T-helper 1 cell (primary cell): ENCODE measurements around the gene FAM53B.
"Not testable (repeated sequence)": the region's sequence is repeated elsewhere in the genome, so short reads cannot be mapped to it uniquely, and the experiment has no call there.

Experiments used
- DNase-seq, 5 donors: peaks; one replicate each; pipeline ENCODE4 v3.0.0-alpha.2; 2012 to 2020
- total RNA-seq, 4 donors: gene quantifications; one replicate each; lab custom pipeline; 2026; lab: John Stamatoyannopoulos, UW

FAM53B gene
- total RNA-seq: 74.0 to 97.8 (median 79.0) reads per million in 4 donors

DNA sequence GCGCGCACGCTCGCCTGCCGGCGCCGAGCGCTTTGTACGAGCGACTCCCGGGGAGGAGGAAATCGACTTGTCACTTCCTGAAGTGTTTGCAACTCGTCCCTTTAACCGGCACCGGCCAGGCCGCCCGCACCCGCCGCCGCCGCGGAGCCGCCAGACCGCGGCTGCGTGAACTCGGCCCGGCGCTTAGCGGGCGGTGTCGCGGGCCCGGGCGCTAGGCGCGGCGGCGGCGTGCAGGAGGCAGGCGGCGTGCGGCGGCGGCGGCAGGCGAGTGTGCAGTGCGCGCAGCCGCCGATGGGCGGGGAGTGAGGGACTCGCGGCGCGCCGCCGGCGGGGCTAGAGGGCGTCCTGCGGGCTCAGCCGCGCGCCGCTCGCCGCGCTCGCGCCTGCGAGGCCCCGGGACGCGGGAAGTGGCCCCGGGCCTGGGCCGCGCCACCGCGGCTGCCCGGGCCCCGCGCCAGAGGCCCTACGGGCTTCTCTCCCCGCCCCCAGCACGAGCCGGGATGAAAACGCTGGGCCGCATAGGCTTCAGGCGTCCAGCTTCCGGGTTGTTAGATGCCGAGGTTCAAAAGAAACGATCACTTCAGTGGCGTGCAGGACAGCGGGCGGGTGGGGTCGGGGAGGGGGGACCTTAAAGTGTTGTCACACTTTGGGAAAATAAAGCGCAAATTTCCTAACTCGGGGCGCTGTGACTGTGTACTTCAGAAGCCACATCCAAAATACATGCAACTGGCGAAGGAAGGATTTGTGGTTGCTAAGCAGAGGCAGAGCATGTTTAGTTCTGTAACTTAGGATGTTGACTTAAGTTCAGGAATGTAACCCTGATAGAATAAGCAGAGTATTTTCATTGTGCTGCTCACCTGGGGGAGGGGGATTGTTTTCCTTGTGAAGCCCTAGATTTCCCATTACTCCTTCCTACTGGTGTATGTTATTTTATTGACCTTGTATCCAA lies at the start of gene FAM53B:
TSS of gene FAM53B (minus strand) at position 277 of the 949 bp plus-strand sequence. CDS start 37,665 bp downstream, outside the sequence.
- peak; percentile 69 to 83 (median 73) for DNase-seq

DNA sequence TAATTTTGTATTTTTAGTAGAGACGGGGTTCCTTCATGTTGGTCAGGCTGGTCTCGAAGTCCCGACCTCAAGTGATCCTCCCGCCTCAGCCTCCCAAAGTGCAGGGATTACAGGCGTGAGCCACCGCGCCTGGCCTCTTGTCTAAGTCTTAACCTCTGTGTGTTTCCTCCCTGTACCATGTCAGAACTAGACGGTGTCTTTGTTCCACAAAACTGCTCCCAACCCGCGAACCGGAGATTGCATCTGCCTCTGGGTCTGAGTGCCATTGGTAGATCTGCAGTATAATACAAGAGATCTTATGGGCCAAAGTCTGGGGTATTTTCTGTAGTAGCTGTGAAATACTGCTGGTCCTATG lies 48.8 kb upstream of the FAM53B start:
- DNase-seq: no peak

- peak; percentile 63 to 88 (median 70) for DNase-seq
Measured at GRCh38 chr10:124791547-124792348, 47.6 kb upstream of the FAM53B start, which contains the start of gene EEF1AKMT2. EEF1AKMT2 (minus strand) TSS chr10:124791887; CDS start chr10:124791833, 54 bp downstream.

GRCh38 chr10:124782900-124783299 lies 38.7 kb upstream of the FAM53B start:
- DNase-seq: not testable (repeated sequence)

GRCh38 chr10:124768791-124769190 lies 24.6 kb upstream of the FAM53B start:
- DNase-seq: no peak

GRCh38 chr10:124765256-124765655 lies 21.1 kb upstream of the FAM53B start:
- DNase-seq: no peak

DNA sequence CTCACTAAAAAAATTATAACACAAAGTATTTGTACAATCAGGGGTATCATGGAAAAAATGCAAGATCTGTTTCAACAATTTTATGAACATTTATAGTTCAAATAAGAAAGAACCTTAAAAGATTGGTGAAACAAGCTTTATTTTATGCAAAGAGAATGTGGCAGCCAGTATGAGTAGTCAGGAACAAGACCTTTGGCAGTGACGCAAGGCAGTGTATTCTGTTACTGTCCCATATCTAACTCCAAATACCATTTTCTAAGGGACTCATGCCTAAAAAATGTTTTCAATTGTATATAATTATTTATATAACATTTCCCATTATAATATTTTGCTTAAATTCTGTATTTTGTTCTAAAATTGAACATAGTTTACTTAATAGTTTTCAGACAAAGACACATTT lies 19.1 kb upstream of the FAM53B start:
- no peak for DNase-seq

- no peak for DNase-seq
Measured at GRCh38 chr10:124762281-124762680, 18.1 kb upstream of the FAM53B start.

- DNase-seq: no peak
Measured at GRCh38 chr10:124756156-124756903, 12.2 kb upstream of the FAM53B start.

DNA sequence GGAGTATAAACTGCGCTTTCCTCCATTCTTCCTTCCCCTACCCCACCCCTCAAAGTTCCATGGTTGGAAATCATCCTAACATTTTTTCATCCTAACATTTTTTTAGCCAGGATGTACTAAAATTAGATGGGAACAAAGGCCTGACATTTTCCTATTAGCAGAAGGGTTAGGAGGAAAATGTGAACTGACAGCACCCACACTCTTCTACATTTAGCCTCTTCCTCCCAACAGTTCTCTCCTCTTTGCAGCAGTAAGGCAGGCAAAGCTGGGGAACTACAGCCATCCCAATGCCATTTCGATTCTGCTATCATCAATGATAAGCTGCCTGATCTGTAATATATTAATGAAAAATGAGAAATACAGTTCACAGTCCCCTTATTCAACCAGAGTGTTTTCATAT lies 11.4 kb upstream of the FAM53B start:
- no peak for DNase-seq

DNA sequence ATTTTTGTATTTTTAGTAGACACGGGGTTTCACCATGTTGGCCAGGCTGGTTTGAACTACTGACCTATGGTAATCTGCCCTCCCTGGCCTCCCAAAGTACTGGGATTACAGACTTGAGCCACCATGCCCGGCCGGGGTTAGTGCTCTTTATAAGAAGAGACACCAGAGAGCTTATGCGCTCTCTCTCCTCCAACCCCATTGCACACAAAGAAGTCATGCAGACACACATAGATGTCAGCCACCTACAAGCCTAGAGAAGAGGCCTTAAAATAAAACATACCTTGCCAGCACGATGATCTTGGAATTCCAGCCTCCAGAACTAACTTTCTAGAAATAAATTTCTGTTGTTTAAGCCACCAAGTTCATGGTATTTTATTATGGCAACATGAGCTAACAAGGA lies 10.0 kb upstream of the FAM53B start:
- DNase-seq: no peak

DNA sequence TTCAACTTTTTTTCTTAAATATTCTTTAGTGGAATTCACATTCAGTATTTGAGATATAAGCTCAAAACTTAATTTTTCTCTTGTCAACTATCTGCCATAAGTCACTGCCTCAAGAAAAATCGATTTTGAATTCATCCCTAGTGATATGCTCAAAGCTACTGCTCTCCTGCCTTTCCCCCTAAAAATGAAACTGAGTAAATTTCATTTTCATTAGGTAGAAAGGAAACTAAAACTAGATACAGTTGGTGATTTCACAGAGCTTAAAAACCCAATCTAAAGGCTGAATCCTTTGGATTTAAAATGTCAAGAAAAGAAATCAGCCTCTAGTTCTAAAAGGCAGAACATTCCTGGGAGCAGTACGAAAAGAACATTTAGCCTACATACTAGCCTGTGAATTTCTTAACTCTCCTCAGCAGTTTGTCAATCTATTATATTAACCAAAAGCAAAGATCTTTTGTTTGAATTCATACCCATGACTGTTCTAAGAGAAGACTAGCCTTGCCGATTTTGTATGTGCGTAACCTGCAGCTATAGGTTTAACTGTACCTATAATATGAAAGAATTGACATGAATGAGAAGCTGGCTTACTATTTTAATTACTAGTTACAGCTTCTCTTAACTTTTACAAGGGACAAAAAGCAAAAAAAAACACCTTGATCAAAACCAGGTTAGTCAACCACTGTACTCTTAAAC lies 4.9 kb upstream of the FAM53B start:
- no peak for DNase-seq

GRCh38 chr10:124748166-124748565 lies 4.0 kb upstream of the FAM53B start:
- DNase-seq: no peak

DNA sequence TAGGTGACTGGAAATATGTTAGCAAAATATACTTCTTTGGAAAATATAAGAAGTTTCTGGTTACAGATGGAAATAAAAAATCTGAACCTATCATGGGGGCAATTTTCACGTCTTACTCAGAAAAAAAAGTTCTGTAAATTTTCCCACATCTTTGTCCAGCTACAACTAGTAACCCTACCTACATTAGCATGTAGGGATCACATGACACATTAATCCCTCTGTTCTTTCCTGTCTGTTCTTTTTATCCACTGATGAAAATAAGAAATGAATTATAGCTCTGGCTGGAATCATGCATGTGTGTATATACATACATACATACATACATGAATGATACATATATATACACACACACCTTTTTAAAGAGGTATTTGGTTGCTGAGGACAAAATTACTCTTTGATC lies 3.6 kb upstream of the FAM53B start:
- no peak for DNase-seq

- no peak for DNase-seq
Measured at GRCh38 chr10:124746992-124747391, 2.8 kb upstream of the FAM53B start.

GRCh38 chr10:124746447-124746846 lies 2.3 kb upstream of the FAM53B start:
- DNase-seq: not testable (repeated sequence)

DNA sequence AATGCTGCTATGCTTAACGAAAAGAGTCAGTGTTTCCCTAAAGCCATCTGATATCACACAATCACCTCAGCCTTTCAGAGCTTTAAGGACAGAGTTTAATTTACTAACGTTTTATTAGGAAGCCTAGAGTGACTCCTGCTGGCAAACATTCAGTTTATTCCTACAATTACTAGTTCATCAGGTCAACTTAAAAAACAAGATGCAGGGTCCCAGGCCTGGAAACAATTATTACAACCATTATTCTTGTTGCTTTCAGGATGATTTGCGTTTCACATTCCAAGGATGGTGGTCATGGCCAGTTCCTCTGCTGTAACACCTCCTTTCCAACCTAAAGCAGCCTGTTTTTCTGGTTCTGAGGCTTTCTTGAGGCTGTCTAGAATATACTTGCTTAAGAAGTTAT lies 1.5 kb upstream of the FAM53B start:
- peak in 1 of 5 donors; percentile 47 for DNase-seq

GRCh38 chr10:124745252-124745651 lies 1.1 kb upstream of the FAM53B start:
- DNase-seq: no peak

DNA sequence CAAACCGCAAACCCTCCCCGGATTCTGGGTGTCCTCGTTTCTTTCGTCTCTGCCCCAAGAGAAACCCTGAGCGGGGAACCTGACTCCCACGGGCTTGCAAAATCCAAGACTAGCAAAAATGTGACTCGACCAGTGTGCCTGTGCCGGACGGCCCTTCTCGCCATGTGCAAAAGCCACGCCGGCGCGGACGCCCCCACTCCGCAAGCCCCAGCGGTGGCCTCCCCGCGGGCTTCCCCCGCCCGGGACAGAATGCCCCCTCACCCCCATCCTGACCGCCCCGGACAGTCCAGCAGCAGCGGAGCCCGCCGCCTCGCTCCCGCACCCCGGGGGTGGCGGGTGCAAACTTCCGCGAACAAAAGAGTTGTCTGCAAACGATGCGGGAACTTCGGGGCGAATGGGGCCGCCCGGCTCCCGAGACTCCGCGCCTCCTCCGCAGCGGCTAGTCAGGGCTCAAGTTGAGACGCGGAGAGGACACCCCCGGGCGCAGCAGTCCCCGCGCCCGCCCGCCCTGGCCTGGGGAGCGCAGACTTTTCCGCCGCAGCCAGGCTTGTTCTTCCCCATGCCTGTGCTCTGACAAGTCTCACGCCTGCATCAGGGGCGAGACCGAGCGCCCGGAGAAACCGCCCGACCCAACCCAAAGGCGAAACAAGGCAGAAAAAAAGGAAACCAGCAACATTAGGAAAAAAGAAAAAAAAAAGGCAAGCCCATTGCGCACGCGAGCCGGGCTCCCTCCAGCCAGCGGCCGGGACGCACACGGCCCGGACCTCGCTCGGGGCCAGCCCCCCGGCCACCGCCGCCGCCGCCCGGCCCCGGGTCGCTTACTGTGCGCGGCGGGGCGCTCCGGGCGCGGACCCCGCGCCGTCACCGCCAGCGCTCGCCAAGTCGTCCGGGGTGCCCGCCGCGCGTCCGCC lies 732 bp downstream of the FAM53B start:
- DNase-seq: peak in 2 of 5 donors; percentile 23 to 28

DNA sequence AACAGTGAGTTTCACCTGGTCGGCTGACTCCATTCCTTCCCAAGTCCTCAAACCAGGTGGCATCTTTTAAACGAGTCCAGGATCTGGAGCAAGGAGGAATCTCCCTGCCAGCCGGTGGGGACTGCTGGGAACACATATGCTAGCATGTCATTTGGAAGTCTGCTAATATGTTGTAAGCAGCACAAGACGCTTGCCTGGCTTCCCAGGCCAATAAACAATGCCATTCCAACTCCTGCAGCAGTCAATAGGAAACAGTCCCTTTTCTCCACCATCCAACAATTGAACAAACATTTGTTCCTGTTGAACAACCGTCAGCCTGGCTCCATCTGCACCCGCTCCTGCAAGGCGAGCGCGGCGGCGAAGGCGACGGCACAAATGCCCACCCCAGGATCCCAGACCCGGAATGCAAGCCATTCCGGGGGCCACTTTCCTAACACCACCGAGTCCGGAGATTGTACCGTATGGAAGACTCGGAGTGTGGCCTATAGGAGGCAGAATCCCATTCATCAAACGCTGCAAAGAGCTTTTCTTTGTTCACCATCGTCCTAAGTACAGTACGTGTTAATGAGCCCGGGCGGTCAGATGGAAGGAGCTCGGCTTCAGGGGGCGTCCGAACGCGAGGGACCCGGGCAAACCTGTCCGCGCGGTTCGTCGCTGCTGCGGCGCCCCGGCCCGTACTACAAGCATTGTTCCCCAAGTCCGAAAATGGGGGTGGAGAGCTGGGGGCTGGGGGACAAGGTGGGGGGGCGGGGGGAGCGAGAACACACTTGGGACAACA lies 1.6 kb downstream of the FAM53B start:
- no peak for DNase-seq
